A549 (cell line): Measurements from ENCODE around the gene MYB. TPM values are rescaled to one million over a fixed set of nuclear protein-coding genes. Genes with fewer than 3 reads are reported as not detected.

Experiments
- ATAC-seq, 2 experiments: fragments of 200-7000 bp in 1 of 2; fragments of >200 bp in 1 of 2; cut with Nextera tagmentation in 1 of 2; cut with Tn5 transposase in 1 of 2; 3 replicates each; pipeline versions ENCODE4 v1.8.0 to v1.9.1; 2018 to 2020; ENCODE audit warnings: mild to moderate bottlenecking in 1 of 2, moderate library complexity in 1 of 2
- CTCF ChIA-PET: fragments of 300-600 bp; sonication (Branson Sonifier 250); formaldehyde crosslinking; extraction: SDS; loops from one replicate; lab custom pipeline; 2021; ENCODE audit warnings: antibody characterized with exemption, inconsistent platforms; lab: Yijun Ruan, JAX
- POLR2A ChIA-PET: fragments of 350-600 bp; formaldehyde crosslinking; extraction: SDS; loops from one replicate; lab custom pipeline; 2021; ENCODE audit warnings: antibody characterized with exemption, inconsistent platforms; lab: Yijun Ruan, JAX
- DNase-seq, 2 experiments: peaks; one replicate each; pipeline versions ENCODE4 v3.0.0 to v3.0.0-alpha.2; 2011 to 2016; ENCODE audit warnings: low read depth in 1 of 2, low spot score in 1 of 2
- FAIRE-seq: peaks from 2 replicates; lab custom pipeline; 2011; peaks lifted over from hg19 to GRCh38; lab: Jason Lieb, UNC
- H3K27ac ChIP-seq, 2 experiments: fragments of >200 bp; sonication (Bioruptor Twin); formaldehyde crosslinking; 3 replicates each; pipeline ENCODE4 v1.5.1; 2016 to 2017
- H3K4me1 ChIP-seq: fragments of >200 bp; sonication (Bioruptor Twin); formaldehyde crosslinking; 3 replicates; pipeline ENCODE4 v1.6.1; 2016
- H3K4me2 ChIP-seq: fragments of >200 bp; sonication (Bioruptor Twin); formaldehyde crosslinking; 3 replicates; pipeline ENCODE4 v1.6.1; 2016
- H3K4me3 ChIP-seq: fragments of >200 bp; sonication (Bioruptor Twin); formaldehyde crosslinking; 3 replicates; pipeline ENCODE4 v1.5.1; 2016
- H3K9me3 ChIP-seq: fragments of >200 bp; sonication (Bioruptor Twin); formaldehyde crosslinking; 3 replicates; pipeline ENCODE4 v1.6.1; 2016
- BCL3 ChIP-seq: fragments of >200 bp; sonication (Bioruptor Twin); formaldehyde crosslinking; IDR thresholded peaks from 3 replicates; pipeline ENCODE4 v1.6.1; 2016
- BHLHE40 ChIP-seq: IDR thresholded peaks from 2 replicates; pipeline ENCODE4 v1.6.1; 2012; ENCODE audit warnings: low read depth, low read length, inconsistent platforms
- CBX8 ChIP-seq: fragments of 200-600 bp; sonication (generic); IDR thresholded peaks from 2 replicates; pipeline ENCODE4 v1.6.1; 2016
- CEBPB ChIP-seq, 2 experiments: fragments of >200 bp in 1 of 2; sonication (Bioruptor Twin) in 1 of 2; formaldehyde crosslinking in 1 of 2; IDR thresholded peaks; 2 replicates each; pipeline ENCODE4 v1.6.1; 2012 to 2016
- EHF ChIP-seq: fragments of 250-450 bp; sonication (Bioruptor Pico); IDR thresholded peaks from 2 replicates; pipeline ENCODE4 v1.5.0; 2020; ENCODE audit warnings: mild to moderate bottlenecking
- EHMT2 ChIP-seq: fragments of 200-600 bp; sonication (generic); IDR thresholded peaks from 2 replicates; pipeline ENCODE4 v1.6.1; 2016; ENCODE audit warnings: antibody characterized with exemption, low read depth, mild to moderate bottlenecking, moderate library complexity
- ELK1 ChIP-seq: fragments of 150-350 bp; IDR thresholded peaks from 2 replicates; pipeline ENCODE4 v1.6.1; 2014; ENCODE audit warnings: low read depth, mild to moderate bottlenecking, low read length
- ESRRA ChIP-seq: fragments of 150-350 bp; IDR thresholded peaks from 2 replicates; pipeline ENCODE4 v1.6.1; 2014; ENCODE audit warnings: mild to moderate bottlenecking, low read length, borderline replicate concordance
- FOSL2 ChIP-seq, 2 experiments: fragments of 450-650 bp in 1 of 2; fragments of >200 bp in 1 of 2; sonication (Bioruptor Twin) in 1 of 2; formaldehyde crosslinking; IDR thresholded peaks; 2 replicates each; pipeline versions ENCODE4 v1.5.0 to v1.6.1; 2016 to 2020; ENCODE audit warnings: mild to moderate bottlenecking in 1 of 2, moderate library complexity in 1 of 2
- GATA3 ChIP-seq: IDR thresholded peaks from 2 replicates; pipeline ENCODE4 v1.6.1; 2012; ENCODE audit warnings: borderline replicate concordance
- HDAC2 ChIP-seq: fragments of 200-600 bp; sonication (generic); IDR thresholded peaks from 2 replicates; pipeline ENCODE4 v1.6.1; 2016
- HEYL ChIP-seq: fragments of 250-450 bp; sonication (Bioruptor Pico); IDR thresholded peaks from 2 replicates; pipeline ENCODE4 v1.8.0; 2021; ENCODE audit warnings: mild to moderate bottlenecking, moderate library complexity
- JUN ChIP-seq, 2 experiments: fragments of >200 bp; sonication (Bioruptor Twin); formaldehyde crosslinking; IDR thresholded peaks; 2 replicates in 1 of 2; 3 replicates in 1 of 2; pipeline ENCODE4 v1.6.1; 2016 to 2017
- KDM1A ChIP-seq: fragments of 200-600 bp; sonication (generic); IDR thresholded peaks from 2 replicates; pipeline ENCODE4 v1.6.1; 2016; ENCODE audit warnings: low read depth, mild to moderate bottlenecking
- MAFK ChIP-seq: fragments of 450-650 bp; IDR thresholded peaks from 2 replicates; pipeline ENCODE4 v1.6.1; 2014; ENCODE audit not compliant: partially characterized antibody
- MAX ChIP-seq: IDR thresholded peaks from 2 replicates; pipeline ENCODE4 v1.6.1; 2012
- NPAS2 ChIP-seq: fragments of 250-450 bp; sonication (Bioruptor Pico); IDR thresholded peaks from 2 replicates; pipeline ENCODE4 v1.8.0; 2022; ENCODE audit warnings: mild to moderate bottlenecking, moderate library complexity, borderline replicate concordance
- POLR2A ChIP-seq: IDR thresholded peaks from 2 replicates; pipeline ENCODE4 v1.6.1; 2012; ENCODE audit warnings: mild to moderate bottlenecking, low read length
- POLR2AphosphoS2 ChIP-seq: conservative IDR thresholded peaks from 2 replicates; pipeline ENCODE4 v1.6.1; 2012; ENCODE audit warnings: low read length, improper control_type of control experiment, inconsistent platforms
- RAD21 ChIP-seq, 2 experiments: fragments of >200 bp in 1 of 2; sonication (Bioruptor Twin) in 1 of 2; formaldehyde crosslinking in 1 of 2; IDR thresholded peaks in 1 of 2; conservative IDR thresholded peaks in 1 of 2; 2 replicates in 1 of 2; 3 replicates in 1 of 2; pipeline ENCODE4 v1.6.1; 2012 to 2018; ENCODE audit warnings: inconsistent platforms in 1 of 2
- RARB ChIP-seq: fragments of 250-450 bp; sonication (Bioruptor Pico); IDR thresholded peaks from 2 replicates; pipeline ENCODE4 v1.8.0; 2021; ENCODE audit warnings: mild to moderate bottlenecking, moderate library complexity
- REST ChIP-seq: fragments of 200-600 bp; sonication (generic); IDR thresholded peaks from 2 replicates; pipeline ENCODE4 v1.6.1; 2016; ENCODE audit warnings: antibody characterized with exemption, mild to moderate bottlenecking, moderate library complexity
- RFX5 ChIP-seq: fragments of 450-650 bp; IDR thresholded peaks from 2 replicates; pipeline ENCODE4 v1.7.1; 2014; ENCODE audit warnings: antibody characterized with exemption, mild to moderate bottlenecking, moderate library complexity
- RNF2 ChIP-seq: fragments of 200-600 bp; sonication (generic); IDR thresholded peaks from 2 replicates; pipeline ENCODE4 v1.6.1; 2016; ENCODE audit warnings: low read depth, mild to moderate bottlenecking, antibody characterized with exemption, moderate library complexity, borderline replicate concordance
- SREBF2 ChIP-seq: fragments of 450-650 bp; IDR thresholded peaks from 2 replicates; pipeline ENCODE4 v1.6.1; 2014; ENCODE audit warnings: mild to moderate bottlenecking, moderate library complexity
- TP53 ChIP-seq: fragments of 250-450 bp; sonication (Bioruptor Pico); IDR thresholded peaks from 2 replicates; pipeline ENCODE4 v1.5.0; 2021; ENCODE audit warnings: mild to moderate bottlenecking, moderate library complexity
- USF2 ChIP-seq: fragments of 450-650 bp; IDR thresholded peaks from 2 replicates; pipeline ENCODE4 v1.6.1; 2014; ENCODE audit warnings: antibody characterized with exemption
- ZC3H11A ChIP-seq: fragments of 450-650 bp; IDR thresholded peaks from 2 replicates; pipeline ENCODE4 v1.6.1; 2014; ENCODE audit warnings: antibody characterized with exemption, mild to moderate bottlenecking
- ZFP36 ChIP-seq: fragments of 450-650 bp; IDR thresholded peaks from 2 replicates; pipeline ENCODE4 v1.6.1; 2014; ENCODE audit warnings: borderline replicate concordance; ENCODE audit not compliant: partially characterized antibody
- ZSCAN20 ChIP-seq: fragments of 250-450 bp; sonication (Bioruptor Pico); IDR thresholded peaks from 2 replicates; pipeline ENCODE4 v1.8.0; 2022; ENCODE audit warnings: mild to moderate bottlenecking, moderate library complexity
- WGBS: methylation state at CpG from one replicate; pipeline ENCODE4 v1.1.6; 2017; ENCODE audit errors: missing lambda C conversion rate; 5-methylcytosine and 5-hydroxymethylcytosine counted together
- polyA plus RNA-seq, 4 experiments: library from polyadenylated mRNA; depleted of rRNA in 3 of 4; stranded (reverse); fragments of >200 nt; fragmentation: RNase III in 1 of 4; extraction: RNeasy Plus Mini Kit Qiagen cat#74134 plus additional on column Dnase treatment in 1 of 4; gene quantifications; 2 replicates in 3 of 4; 3 replicates in 1 of 4; pipeline ENCODE4 v1.2.3, GENCODE V29; 2011 to 2017

The MYB gene
- polyA plus RNA-seq, 2 of the 4 experiments (the other 2 are of a cell fraction) = 0.22 to 0.27 TPM

GRCh38 chr6:135186255-135186654 lies 5.1 kb downstream of the MYB start:
- CTCF ChIA-PET = no interaction called here
- no peaks in the 10 kb centered on the region for H3K9me3 ChIP-seq
- DNase-seq (no peak), FAIRE-seq (no peak)
- H3K4me1 ChIP-seq = no peaks in the 10 kb centered on the region
- no peak overlapping the region for H3K4me3 ChIP-seq
- H3K4me2 ChIP-seq = no peak overlapping the region
- TF ChIP-seq JUN (IDR thresholded peaks at IDR 0.05) = no peak
- TF ChIP-seq ZC3H11A = no peak
- TF ChIP-seq RARB (CRISPR knock-in tag) = no peak
- TF ChIP-seq CBX8 = no peak
- no peak for TF ChIP-seq HDAC2
- TF ChIP-seq, all 56 proteins: peak for 0
- 86% methylated on average over 2 of the region's 2 CpGs for WGBS
- no peak overlapping the region for H3K27ac ChIP-seq
- POLR2A ChIA-PET = no interaction called here
- ATAC-seq = no peak

GRCh38 chr6:135187372-135187771 lies 6.3 kb downstream of the MYB start:
- H3K9me3 ChIP-seq = no peaks in the 10 kb centered on the region
- H3K4me3 ChIP-seq = no peak overlapping the region
- FAIRE-seq = no peak
- 54% methylated on average over 4 of the region's 4 CpGs for WGBS
- TF ChIP-seq KDM1A (no peak), TP53 (no peak), SREBF2 (no peak), ESRRA (no peak), ZC3H11A (no peak), MAX (no peak), FOSL2 (IDR thresholded peaks at IDR 0.05) (no peak), FOSL2 (CRISPR knock-in tag; IDR thresholded peaks at IDR 0.05) (no peak), EHF (CRISPR knock-in tag) (no peak), NPAS2 (CRISPR knock-in tag) (no peak), BHLHE40 (no peak), GATA3 (no peak), RNF2 (no peak), POLR2AphosphoS2 (no peak), RAD21 (conservative IDR thresholded peaks at IDR 0.05 in 1 of 2, IDR thresholded peaks at IDR 0.05 in 1 of 2) (no peak), ELK1 (no peak), CEBPB (IDR thresholded peaks at IDR 0.05) (no peak), POLR2A (no peak), JUN (IDR thresholded peaks at IDR 0.05) (no peak), HEYL (CRISPR knock-in tag) (no peak), USF2 (no peak)
- H3K27ac ChIP-seq = no peak overlapping the region
- no peak for DNase-seq
- H3K4me2 ChIP-seq = no peak overlapping the region
- no peak for ATAC-seq
- H3K4me1 ChIP-seq = no peaks in the 10 kb centered on the region
- POLR2A ChIA-PET = no interaction called here
- CTCF ChIA-PET = interaction anchor here (0.6 kb wide), 1 partner anchor 124 kb away, joined by 3 read pairs; no protein-coding TSS in a partner anchor

- no peak overlapping the region for H3K4me3 ChIP-seq
- POLR2A ChIA-PET = no interaction called here
- CTCF ChIA-PET = no interaction called here
- H3K4me1 ChIP-seq = no peaks in the 10 kb centered on the region
- no peak overlapping the region for H3K4me2 ChIP-seq
- FAIRE-seq (no peak), DNase-seq (no peak), ATAC-seq (no peak)
- H3K27ac ChIP-seq = no peak overlapping the region
- WGBS = 91% methylated on average over 2 of the region's 2 CpGs
- TF ChIP-seq MAFK (no peak), REST (no peak), BHLHE40 (no peak), POLR2A (no peak), RFX5 (no peak), EHMT2 (no peak), NPAS2 (CRISPR knock-in tag) (no peak), ZSCAN20 (CRISPR knock-in tag) (no peak), BCL3 (no peak), ESRRA (no peak), ZFP36 (no peak)
- H3K9me3 ChIP-seq = no peaks in the 10 kb centered on the region
Measured at GRCh38 chr6:135188718-135189117, 7.6 kb downstream of the MYB start.
